Activated CD8-positive, alpha-beta memory T cell treated with anti-CD3 and anti-CD28 coated beads, Interleukin-2, amount 50 U/mL, for 24 hours (primary cell): ENCODE data around the gene TXLNA.

Experiments
- DNase-seq: peaks from one replicate; pipeline ENCODE4 v3.0.0-alpha.2; 2020; ENCODE audit errors: extremely low read depth

Gene TXLNA

GRCh38 chr1:32184650-32185049 is 5.2 kb downstream of the TXLNA start:
- DNase-seq: no peak

GRCh38 chr1:32186077-32186476 is 6.6 kb downstream of the TXLNA start:
- no peak for DNase-seq

GRCh38 chr1:32186491-32186890 is 7.0 kb downstream of the TXLNA start:
- no peak for DNase-seq

- no peak for DNase-seq
These were observed 8.4 kb downstream of the TXLNA start for GRCh38 chr1:32187850-32188249.

- no peak for DNase-seq
These were observed 12.9 kb downstream of the TXLNA start for GRCh38 chr1:32192220-32192948.

- no peak for DNase-seq
These were observed 15.5 kb downstream of the TXLNA start for GRCh38 chr1:32194984-32195383.

GRCh38 chr1:32195531-32195930 is 16.1 kb downstream of the TXLNA start:
- no peak for DNase-seq

- DNase-seq: no peak
These were observed 16.7 kb downstream of the TXLNA start for GRCh38 chr1:32195972-32196823.

- DNase-seq: no peak
These were observed 17.6 kb downstream of the TXLNA start for GRCh38 chr1:32197074-32197473.

GRCh38 chr1:32197837-32198236 is 18.4 kb downstream of the TXLNA start:
- DNase-seq: no peak

GRCh38 chr1:32198237-32199042 is 19.0 kb downstream of the TXLNA start:
- DNase-seq: no peak

- no peak for DNase-seq
These were observed 19.7 kb downstream of the TXLNA start for GRCh38 chr1:32199043-32199716.

- DNase-seq: no peak
These were observed 20.2 kb downstream of the TXLNA start for GRCh38 chr1:32199717-32200072.

GRCh38 chr1:32200226-32201010 is 20.9 kb downstream of the TXLNA start, which contains the start of gene CCDC28B:
CCDC28B (plus strand) TSS chr1:32200595; CDS start chr1:32201936, 1,341 bp downstream.
- DNase-seq: no peak

GRCh38 chr1:32201011-32201855 is 21.8 kb downstream of the TXLNA start:
- peak; percentile 59 for DNase-seq

GRCh38 chr1:32204943-32205361 is 25.5 kb downstream of the TXLNA start:
- no peak for DNase-seq

GRCh38 chr1:32205401-32206370 is 26.2 kb downstream of the TXLNA start, which contains the start of gene IQCC:
IQCC (plus strand) TSS chr1:32205671; CDS start chr1:32205682, 11 bp downstream.
- DNase-seq: peak; percentile 63

- no peak for DNase-seq
These were observed 29.0 kb downstream of the TXLNA start for GRCh38 chr1:32208469-32208868.
